Measurements from ENCODE around the gene ADAM22.

- no peak for TF ChIP-seq CTCF (IDR thresholded peaks at IDR 0.05; ENCODE audit: low read depth, low read length, poor library complexity, severe bottlenecking)
- TF ChIP-seq EZH2phosphoT487 (IDR thresholded peaks at IDR 0.05; ENCODE audit: borderline replicate concordance, low read length), result no peak
Measured at GRCh38 chr7:88224601-88225275, 290.7 kb downstream of the ADAM22 start.

Measured in DOHH2 (cell line).